Stimulated activated naive CD4-positive, alpha-beta T cell (primary cell): ENCODE measurements around the gene CATSPER3.

Experiments
- DNase-seq, 6 experiments: peaks; one replicate each; lab custom pipeline; 2025; lab: John Stamatoyannopoulos, UW

CATSPER3 gene

DNA sequence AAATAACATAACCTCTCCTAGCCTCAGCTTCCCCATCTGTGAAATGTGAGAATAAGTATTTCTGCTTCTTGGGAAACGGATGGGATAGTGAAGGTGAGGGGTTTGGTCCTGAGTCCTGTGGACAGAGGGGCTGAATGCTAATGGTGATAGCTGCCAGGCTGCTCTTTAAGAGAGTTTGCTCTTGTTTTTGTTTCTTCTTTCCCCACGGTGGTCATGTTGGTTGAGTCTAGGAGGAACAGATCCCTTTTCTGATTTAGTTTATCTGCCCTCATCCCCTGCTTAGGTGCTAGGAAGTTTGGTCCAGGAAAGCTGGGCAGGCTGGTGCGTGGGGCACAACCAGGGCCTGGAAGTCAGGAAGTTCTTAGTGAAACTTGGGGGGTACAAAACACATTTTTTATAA lies 74.0 kb downstream of the CATSPER3 start:
- DNase-seq, result no peak

DNA sequence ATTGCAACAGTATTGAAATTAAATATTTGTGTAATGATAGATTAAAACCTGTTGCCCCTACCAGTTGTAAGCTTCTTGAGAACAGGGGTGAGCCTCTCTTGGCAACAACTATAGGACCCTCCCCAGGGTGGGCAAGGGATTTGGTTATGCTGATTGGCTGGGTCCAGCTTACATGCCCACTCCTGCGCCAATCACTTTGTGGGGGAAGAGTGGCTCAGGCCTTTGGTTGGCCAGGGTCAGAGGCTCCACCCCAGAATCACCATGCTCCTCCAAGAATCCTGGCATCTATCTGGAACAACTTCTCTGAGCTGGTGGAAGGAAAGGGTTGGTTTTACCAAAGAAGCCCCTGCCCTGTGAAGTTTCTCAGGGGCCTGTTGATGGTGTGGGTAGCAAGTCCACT lies 74.9 kb downstream of the CATSPER3 start:
- DNase-seq, result no peak

DNA sequence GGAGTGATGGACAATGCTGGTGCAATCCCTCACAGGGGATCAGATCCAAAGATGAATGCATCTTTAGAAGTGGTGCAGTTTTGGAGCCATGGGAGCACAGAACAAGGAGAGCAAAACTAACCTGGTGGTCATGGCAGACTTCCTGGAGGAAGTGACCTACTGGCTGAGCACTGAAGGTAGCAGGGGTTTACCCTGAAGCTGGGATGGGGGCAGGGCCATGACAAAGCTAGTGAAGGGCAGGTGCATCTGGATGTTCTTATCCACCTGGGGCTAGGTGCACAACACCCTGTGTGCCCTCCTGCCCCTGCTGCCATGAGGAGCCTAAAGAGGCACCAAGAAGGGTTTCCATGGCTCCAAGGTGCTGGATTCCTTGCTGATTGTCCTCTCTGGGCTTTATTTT lies 77.8 kb downstream of the CATSPER3 start:
- no peak for DNase-seq

- no peak for DNase-seq
These were observed 79.1 kb downstream of the CATSPER3 start for GRCh38 chr5:135046661-135047346.

- no peak for DNase-seq
These were observed 79.6 kb downstream of the CATSPER3 start for GRCh38 chr5:135047347-135047695.

- no peak for DNase-seq
These were observed 80.6 kb downstream of the CATSPER3 start for GRCh38 chr5:135048286-135048685.

DNA sequence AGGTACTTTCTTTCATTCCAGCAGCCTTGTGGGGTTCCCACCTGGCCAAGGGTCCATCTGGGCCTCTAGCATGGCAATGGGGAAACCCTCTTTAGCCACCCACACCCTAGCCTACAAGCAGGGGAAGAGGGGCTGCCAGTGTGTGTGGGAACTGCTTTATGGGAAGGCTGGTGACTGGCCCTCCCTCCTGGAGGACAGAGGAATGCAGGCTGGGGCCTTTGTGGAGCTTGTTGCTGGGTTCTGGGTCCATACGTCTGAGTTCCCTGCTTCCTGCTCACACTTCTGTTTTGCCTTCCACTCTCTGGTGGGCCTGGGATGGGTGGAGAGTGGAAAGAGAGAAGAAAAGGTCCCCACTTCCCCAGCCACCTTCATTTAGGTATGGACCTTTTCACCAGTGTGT lies 81.2 kb downstream of the CATSPER3 start:
- DNase-seq, result no peak

GRCh38 chr5:135050244-135050767 lies 82.6 kb downstream of the CATSPER3 start:
- DNase-seq, result no peak

DNA sequence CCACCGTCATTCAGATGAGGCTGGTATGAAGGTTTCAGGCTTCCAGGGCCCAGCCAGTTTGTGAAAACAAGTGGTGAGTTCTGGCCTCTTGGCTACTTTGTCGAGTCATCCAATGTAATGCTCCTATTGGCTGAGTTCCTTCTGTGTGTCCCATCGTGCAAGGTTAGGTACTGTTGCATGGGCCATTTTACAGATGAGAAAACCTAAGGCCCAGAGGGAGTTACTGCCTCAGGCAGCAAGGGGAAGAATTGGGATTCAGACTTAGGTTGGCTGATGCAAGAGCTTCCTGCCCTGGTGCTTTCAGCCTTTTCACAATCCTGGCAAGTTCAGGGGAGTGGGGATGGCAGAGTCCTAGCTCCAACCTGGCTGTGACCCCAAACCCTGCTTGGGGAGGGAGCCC lies 83.7 kb downstream of the CATSPER3 start:
- DNase-seq, result no peak

DNA sequence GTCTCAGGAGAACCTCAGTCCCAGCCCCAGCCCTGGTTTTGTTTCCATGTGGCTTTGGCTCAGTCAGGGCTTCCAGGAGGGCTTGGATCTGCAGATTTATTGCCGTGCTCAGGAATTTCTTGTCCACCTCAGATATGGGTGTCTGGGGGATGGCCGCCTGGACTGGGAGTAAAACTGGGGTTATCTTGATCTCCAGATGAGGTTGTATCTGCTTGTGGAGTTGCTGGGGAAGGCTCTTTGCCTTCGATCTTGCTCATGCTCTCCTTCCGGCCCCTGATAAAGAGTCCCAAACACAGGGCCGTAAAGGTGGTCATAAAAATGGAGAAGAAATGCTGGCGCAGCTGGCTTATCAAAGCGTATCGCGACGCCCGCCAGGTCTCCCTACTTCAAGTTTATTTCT lies 84.2 kb downstream of the CATSPER3 start:
- DNase-seq, result no peak

DNA sequence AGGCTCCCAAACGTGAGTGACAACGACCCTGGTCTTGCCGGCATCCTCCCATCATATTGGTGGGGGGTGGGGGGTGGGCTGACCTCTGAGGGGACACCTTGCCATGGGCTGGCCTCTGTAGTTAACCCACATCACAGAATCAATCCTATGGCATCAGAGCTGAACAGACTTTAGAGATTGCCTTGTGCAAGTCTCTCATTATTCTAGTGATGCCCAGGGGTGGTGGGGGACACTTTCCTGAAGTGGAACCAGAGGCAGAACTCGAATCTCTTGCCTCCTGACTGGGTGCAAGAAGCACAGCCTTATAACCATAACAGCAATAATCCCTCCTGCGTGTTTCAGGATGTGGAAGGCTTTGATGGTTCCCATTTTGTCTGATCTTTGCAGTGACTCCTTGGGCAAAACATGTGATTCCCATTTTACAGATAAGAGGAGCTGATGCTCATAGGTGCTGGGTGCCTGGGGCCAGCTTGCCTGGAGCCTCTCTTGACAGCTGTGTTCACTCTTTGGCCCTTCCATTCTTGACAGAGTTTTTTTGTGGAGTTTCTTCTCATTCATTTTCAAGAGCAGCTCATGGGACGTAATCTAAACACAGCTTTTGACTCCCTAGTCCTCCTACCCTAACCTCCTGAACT lies 84.9 kb downstream of the CATSPER3 start:
- no peak for DNase-seq

DNA sequence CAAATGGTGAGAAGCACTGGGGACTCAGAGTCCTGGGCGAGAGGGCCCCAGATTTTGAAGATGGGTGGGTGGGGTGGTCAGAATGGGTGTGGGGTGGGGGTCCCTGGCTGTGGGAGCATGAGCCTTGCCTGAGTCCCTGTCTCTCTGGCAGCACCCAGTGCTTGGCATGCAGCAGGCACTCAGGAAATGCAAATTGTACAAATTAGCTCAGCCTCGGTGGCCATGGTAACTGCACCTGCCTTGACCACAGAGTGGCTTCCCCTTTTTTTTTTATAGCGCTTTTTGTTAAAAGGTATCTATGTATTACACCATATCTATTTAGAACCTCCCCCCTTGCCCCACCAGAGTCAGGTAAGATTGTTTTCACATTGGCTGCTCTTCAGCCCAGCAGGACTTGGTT lies 85.6 kb downstream of the CATSPER3 start:
- no peak for DNase-seq

DNA sequence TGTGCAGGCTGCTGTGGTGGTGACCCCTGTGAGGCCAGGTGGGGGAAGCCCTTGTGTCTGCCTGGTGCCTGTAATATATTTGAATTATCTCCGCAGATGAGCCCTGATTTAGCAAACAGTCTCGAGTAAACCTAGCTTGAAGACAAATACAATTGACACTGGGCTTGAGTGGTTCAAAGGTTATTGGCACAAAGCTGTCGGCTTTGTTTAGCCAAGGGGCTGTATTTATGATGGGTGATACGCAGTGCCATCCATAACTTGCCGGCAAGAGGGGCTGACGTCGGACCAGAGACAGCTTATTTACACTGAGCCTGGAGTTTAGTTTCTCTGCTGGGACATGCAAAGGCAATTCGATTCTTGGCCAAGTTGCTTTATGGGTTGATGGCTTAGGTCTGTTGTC lies 86.3 kb downstream of the CATSPER3 start:
- no peak for DNase-seq

DNA sequence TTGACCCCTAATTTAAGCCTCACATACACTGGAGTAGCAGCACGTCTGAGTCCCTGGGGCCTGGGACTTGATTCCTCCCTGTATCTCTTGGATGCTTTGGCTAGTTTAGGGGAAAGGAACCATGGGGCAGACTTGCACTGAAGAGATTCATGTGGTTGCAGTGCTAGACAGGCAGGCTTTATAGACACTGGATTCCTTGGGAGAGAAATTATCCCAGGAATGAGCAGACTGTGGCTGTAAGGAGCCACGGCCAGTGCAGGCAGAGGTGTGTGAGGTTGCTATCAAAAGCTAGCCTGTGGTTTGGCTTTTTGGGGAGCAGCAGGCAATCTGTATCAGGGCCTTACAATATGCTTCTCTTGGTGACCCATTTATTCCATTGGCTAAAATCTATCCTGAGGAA lies 86.8 kb downstream of the CATSPER3 start:
- no peak for DNase-seq

DNA sequence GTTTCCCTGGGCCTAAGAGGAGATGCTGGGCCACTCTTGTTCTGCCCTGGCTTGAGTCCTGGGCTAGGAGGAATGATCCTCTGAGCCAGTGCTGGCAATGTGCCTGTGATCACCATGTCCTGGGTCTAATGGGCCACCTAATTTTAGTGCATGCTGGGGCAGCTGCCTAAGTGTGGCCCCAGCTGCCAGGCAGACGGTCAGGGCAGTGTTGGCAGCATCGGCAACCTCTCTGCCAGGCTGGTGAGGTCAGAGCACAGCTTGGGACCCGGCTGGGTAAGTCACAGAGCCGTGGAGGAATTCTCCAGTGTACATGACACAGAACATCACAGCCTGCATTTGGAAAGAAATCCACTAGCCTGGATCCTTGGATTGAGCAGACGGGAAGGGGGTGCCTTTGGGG lies 87.7 kb downstream of the CATSPER3 start:
- no peak for DNase-seq

- DNase-seq, result no peak
These were observed 88.8 kb downstream of the CATSPER3 start for GRCh38 chr5:135056316-135057030.

- no peak for DNase-seq
These were observed 89.5 kb downstream of the CATSPER3 start for GRCh38 chr5:135057233-135057632.

- no peak for DNase-seq
These were observed 90.6 kb downstream of the CATSPER3 start for GRCh38 chr5:135058331-135058732.

DNA sequence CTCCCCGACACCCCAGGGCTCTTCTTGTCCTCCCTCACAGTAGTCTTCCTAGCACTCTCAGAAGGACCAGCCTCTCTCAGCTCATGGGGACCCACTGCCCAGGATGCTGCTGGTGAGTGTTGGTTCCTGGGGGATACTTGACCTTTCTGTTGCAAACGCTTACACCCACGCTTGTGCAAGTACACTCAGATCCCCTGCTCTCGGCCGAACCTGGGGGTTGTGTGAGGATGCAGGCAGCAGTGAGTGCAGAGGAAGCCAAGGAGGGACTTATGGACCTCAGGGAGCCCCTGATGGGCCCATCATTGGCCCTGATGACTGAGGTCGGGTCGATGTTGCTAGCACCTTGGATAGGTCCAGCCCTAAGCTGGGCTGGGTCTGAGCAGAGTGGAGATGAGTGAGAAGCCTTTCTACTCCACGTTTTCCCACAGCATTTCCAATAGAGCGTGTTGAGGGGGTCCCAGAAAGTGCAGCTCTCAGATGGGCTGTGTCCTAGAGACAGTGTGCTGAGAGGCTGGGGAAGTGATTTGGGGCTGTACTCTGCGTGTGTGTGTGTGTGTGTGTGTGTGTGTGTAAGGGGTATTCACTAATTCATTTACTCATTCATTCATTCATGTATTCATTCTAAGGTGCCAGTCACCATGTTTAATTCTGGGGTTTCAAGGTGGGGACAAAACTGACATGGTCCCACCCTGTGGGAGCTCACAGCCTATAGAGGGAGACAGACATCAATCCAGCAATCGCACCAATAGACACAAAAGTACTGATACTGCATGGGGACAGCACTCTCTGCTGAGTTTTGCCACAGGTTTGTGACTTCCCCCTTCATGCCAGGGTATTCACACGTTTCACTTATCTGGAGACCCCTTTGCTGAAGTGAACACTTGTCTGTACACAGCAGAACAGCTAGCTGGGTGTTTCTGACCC lies 91.6 kb downstream of the CATSPER3 start:
- DNase-seq, result no peak

DNA sequence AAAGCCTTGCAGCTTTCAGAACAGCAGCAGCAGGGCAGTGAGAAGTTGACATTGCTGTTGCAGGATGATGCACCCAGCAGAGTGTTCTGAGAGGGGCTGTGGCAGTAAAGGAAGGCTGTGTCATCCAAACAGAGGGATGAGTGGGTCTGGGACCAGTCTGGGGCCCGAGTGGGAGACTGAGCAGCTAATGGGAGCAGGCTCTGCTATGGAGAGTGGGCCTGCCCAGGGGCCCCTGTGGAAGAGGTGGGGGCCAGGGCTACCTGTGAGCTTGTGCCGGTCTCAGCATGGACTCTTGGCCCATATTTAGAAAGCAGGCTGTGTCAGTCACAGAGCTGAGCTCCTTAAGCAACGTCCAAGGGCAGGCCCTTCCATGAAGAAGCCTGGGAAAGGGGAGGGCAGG lies 92.3 kb downstream of the CATSPER3 start:
- DNase-seq, result no peak

GRCh38 chr5:135061001-135061400 lies 93.3 kb downstream of the CATSPER3 start:
- no peak for DNase-seq
